NT2/D1 (cell line): ENCODE measurements around the gene CELA3B.
A peak's percentile ranks its signal among the peaks of the same experiment; 100 is the strongest.
"Not testable (repeated sequence)": the region's sequence is repeated elsewhere in the genome, so short reads cannot be mapped to it uniquely, and the experiment has no call there.

Source experiments
- DNase-seq: peaks from one replicate; pipeline ENCODE4 v3.0.0-alpha.2; 2011; ENCODE audit warnings: low read depth, low spot score
- H3K27me3 ChIP-seq: 2 replicates; pipeline ENCODE4 v1.6.0; 2011; ENCODE audit warnings: mild to moderate bottlenecking; ENCODE audit not compliant: insufficient read length, insufficient read depth
- H3K36me3 ChIP-seq: 2 replicates; pipeline ENCODE4 v1.6.1; 2011; ENCODE audit warnings: mild to moderate bottlenecking, low read length, mixed read lengths; ENCODE audit not compliant: insufficient read depth, insufficient read length
- H3K4me1 ChIP-seq: 2 replicates; pipeline ENCODE4 v1.5.1; 2011; ENCODE audit not compliant: insufficient read depth, insufficient read length
- H3K4me3 ChIP-seq: 2 replicates; pipeline ENCODE4 v1.5.1; 2011; ENCODE audit warnings: low read depth; ENCODE audit not compliant: insufficient read length
- H3K9ac ChIP-seq: 2 replicates; pipeline ENCODE4 v1.6.0; 2011; ENCODE audit warnings: low read depth; ENCODE audit not compliant: insufficient read length
- H3K9me3 ChIP-seq: 2 replicates; pipeline ENCODE4 v1.5.1; 2011; ENCODE audit warnings: mild to moderate bottlenecking, low read length; ENCODE audit not compliant: insufficient read depth
- SUZ12 ChIP-seq: IDR thresholded peaks from 2 replicates; pipeline ENCODE4 v1.6.1; 2011; ENCODE audit not compliant: insufficient read length, insufficient read depth; ENCODE audit errors: extremely low read depth
- YY1 ChIP-seq: IDR thresholded peaks from 2 replicates; pipeline ENCODE4 v1.6.1; 2011; ENCODE audit not compliant: insufficient read length, insufficient read depth
- ZNF274 ChIP-seq: IDR thresholded peaks from 2 replicates; pipeline ENCODE4 v1.6.1; 2011; ENCODE audit warnings: mild to moderate bottlenecking, low read depth, low read length

CELA3B gene

GRCh38 chr1:21956720-21957552 is 19.9 kb upstream of the CELA3B start:
- peaks cover 17% of the 10 kb centered on the region for H3K4me1 ChIP-seq
- no peak for DNase-seq
- TF ChIP-seq ZNF274 (no peak), YY1 (no peak), SUZ12 (no peak)
- no peak overlapping the region for H3K4me3 ChIP-seq
- no peaks in the 10 kb centered on the region for H3K27me3 ChIP-seq
- H3K36me3 ChIP-seq = no peaks in the 10 kb centered on the region
- no peaks in the 10 kb centered on the region for H3K9me3 ChIP-seq
- no peak overlapping the region for H3K9ac ChIP-seq

DNA sequence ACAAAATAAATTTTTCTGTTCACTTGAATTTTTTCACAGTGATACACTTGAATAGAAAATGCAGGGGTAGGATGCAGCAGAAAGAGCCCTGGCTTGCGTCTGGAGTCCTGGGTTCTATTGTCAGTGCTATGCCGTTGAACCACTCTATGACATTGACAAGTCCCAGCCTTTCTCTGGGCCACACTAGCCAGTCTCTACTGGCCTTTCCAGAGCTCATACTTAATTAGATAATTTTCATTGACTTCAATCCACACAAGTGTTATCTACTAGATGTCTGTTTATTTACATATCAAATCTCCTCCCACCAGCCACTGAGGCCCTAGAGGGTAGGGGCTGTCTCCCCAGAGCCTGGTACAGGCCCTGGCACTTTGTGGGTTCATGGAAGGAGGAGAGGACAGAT is 15.5 kb upstream of the CELA3B start:
- peaks cover 8% of the 10 kb centered on the region for H3K4me1 ChIP-seq
- no peak for TF ChIP-seq YY1
- H3K9ac ChIP-seq = no peak overlapping the region
- H3K4me3 ChIP-seq = no peak overlapping the region
- no peaks in the 10 kb centered on the region for H3K27me3 ChIP-seq
- no peaks in the 10 kb centered on the region for H3K36me3 ChIP-seq
- no peaks in the 10 kb centered on the region for H3K9me3 ChIP-seq
- no peak for DNase-seq

GRCh38 chr1:21961799-21962198 is 15.0 kb upstream of the CELA3B start:
- no peaks in the 10 kb centered on the region for H3K9me3 ChIP-seq
- H3K36me3 ChIP-seq = no peaks in the 10 kb centered on the region
- no peak for DNase-seq
- H3K27me3 ChIP-seq = no peaks in the 10 kb centered on the region
- H3K4me1 ChIP-seq = peaks cover 4% of the 10 kb centered on the region
- peak overlapping the region; percentile 10 for H3K9ac ChIP-seq
- no peak overlapping the region for H3K4me3 ChIP-seq
- no peak for TF ChIP-seq SUZ12
- TF ChIP-seq YY1 = no peak

DNA sequence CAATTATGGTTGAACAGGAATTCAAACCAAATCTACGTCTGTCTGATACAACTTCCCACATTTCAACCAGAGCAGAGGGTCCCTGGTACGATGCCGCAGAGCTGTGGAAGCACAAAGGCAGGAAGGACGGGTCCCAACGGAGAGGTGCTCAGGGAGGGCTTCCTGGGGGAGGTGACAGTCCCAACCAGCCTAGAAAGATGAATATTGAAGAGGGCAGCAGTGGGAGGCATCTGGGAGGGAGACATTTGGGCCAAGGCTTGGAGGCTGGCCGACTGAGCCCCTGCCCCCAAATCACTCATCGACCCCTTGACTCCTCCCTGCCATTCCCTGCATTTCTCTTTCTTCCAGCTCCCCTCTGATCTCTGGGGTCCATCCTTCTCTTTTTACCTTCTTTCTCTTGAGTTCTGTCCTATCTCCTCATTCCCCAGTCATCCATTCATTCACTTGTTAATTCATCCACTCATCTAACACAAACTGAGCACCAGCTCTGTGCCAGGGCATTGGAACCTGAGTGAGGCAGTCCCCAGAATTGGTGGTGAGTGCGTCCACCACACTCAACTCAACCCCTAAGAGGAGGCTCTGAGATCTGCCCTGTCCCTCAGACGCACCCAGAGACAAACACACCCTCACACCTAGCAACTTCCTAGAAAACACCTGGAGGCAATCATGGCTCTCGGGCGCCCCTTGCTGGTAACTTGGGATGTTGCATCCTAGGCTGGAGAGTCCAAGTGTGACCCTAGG is 13.2 kb upstream of the CELA3B start:
- Histone ChIP-seq H3K9me3 (no peaks in the 10 kb centered on the region), H3K4me1 (peaks cover 4% of the 10 kb centered on the region), H3K36me3 (no peaks in the 10 kb centered on the region), H3K9ac (peak overlapping the region; percentile 28), H3K4me3 (no peak overlapping the region), H3K27me3 (no peaks in the 10 kb centered on the region)
- DNase-seq = peak; percentile 59
- TF ChIP-seq ZNF274 (no peak), SUZ12 (no peak), YY1 (no peak)

DNA sequence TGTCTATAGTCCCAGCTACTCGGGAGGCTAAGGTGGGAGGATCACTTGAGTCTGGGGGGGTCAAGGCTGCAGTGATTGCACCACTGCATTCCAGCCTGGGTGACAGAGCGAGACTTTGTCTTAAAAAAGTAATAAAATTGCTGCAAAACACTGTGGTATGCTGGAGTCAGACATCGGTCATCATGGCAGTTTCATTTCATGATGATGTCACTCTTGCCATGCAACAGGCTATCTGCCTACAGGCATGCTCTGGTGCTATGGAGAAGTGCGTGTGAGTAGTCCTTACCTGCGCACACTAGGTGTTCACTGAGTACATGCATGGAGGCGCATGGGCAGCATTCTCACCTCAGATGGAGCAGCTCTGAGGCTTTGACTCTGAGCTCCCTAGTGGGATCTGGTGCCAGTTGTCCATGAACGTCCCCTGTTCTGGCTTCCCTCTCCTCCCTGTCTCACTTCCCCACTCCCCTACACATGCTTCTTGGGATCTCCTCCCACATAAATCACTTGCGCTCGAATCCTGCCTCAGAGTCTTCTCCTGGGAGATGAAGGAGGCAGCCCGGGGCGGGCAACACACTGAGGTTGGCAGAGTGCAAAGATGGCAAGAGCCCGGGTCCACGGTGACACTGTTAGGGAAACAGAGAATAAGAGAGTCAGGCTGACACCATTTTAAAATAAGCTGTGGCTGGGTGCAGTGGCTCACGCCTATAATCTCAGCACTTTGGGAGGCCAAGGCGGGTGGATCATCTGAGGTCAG is 10.4 kb upstream of the CELA3B start:
- DNase-seq = no peak
- Histone ChIP-seq H3K4me3 (no peak overlapping the region), H3K36me3 (no peaks in the 10 kb centered on the region), H3K9me3 (no peaks in the 10 kb centered on the region), H3K27me3 (no peaks in the 10 kb centered on the region), H3K9ac (no peak overlapping the region), H3K4me1 (peaks cover 4% of the 10 kb centered on the region)
- TF ChIP-seq SUZ12 = no peak

DNA sequence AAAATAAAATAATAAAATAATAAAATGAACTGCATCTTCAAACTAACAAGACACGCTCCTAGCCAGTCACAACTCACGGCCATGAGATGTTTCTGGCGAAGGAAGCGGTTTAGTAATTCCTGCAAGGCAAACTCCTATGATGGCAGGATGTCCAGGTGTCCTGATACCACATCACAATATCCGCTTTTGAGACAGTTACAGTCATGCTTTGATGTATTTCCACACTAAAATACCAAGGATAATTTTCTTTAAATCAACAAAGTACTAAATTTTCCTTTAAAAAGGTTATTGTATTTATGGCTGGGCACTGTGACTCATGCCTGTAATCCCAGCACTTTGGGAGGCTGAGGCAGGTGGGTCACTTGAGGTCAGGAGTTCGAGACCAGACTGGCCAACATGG is 9.6 kb upstream of the CELA3B start:
- not testable (repeated sequence) for H3K36me3 ChIP-seq

GRCh38 chr1:21969066-21969465 is 7.8 kb upstream of the CELA3B start:
- not testable (repeated sequence) for H3K9me3 ChIP-seq, H3K4me3 ChIP-seq, H3K4me1 ChIP-seq, H3K36me3 ChIP-seq, DNase-seq, H3K27me3 ChIP-seq, H3K9ac ChIP-seq

More for the DNA sequence above, 9.6 kb upstream of the CELA3B start:
- not testable (repeated sequence) for H3K4me3 ChIP-seq, DNase-seq, H3K27me3 ChIP-seq, H3K9me3 ChIP-seq, H3K4me1 ChIP-seq, H3K9ac ChIP-seq

DNA sequence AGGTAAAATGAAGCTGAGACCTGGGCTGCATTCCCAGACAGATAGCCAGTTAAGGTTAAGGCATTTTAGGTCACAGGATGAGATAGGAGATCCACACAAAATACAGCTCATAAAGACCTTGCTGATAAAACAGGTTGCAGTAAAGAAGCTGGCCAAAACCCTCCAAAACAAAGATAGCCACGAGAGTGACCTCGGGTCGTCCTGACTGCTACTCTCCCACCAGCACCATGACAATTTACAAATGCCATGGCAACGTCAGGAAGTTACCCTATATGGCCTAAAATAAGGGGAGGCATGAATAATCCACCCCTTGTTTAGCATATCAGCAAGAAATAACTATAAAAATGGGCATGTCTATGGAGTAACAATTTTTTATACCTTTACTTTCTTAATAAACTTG is 6.3 kb upstream of the CELA3B start:
- not testable (repeated sequence) for H3K27me3 ChIP-seq, DNase-seq, H3K9ac ChIP-seq, H3K36me3 ChIP-seq, H3K4me3 ChIP-seq, H3K4me1 ChIP-seq, H3K9me3 ChIP-seq

DNA sequence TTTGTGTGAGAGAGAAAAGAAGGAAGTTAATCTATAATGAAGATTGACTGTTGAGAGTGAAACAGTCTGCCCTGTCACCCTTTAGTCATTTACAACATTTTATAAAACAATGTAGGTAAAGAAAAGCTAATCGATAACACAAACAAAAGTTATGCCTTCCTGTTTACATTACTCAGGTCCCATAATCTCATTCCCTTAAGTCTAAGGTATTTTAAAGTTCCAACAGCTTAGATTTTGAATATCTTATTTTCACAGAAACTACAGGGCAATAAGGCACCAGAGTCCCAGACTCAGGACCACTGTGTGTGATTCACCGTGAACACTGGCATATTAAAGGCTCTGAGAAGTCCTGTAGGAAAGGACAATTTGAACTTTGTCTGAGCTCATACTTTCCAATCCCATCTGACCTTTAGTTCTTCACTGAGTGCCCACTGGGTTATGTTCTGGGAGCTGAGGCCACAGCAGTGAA is 3.8 kb upstream of the CELA3B start:
- not testable (repeated sequence) for H3K36me3 ChIP-seq, H3K4me3 ChIP-seq, H3K27me3 ChIP-seq, H3K9me3 ChIP-seq, DNase-seq, H3K4me1 ChIP-seq, H3K9ac ChIP-seq

- H3K9me3 ChIP-seq, DNase-seq, H3K9ac ChIP-seq, H3K4me3 ChIP-seq, H3K27me3 ChIP-seq, H3K4me1 ChIP-seq, H3K36me3 ChIP-seq: not testable (repeated sequence)
Measured at GRCh38 chr1:21973948-21974347, 2.9 kb upstream of the CELA3B start.
